NCI-H1092 treated with DMSO at 0.1 percent for 48 hours (cell line): ENCODE measurements around the gene LIMS2.

Experiments
- DNase-seq: peaks from one replicate; lab custom pipeline; 2025; lab: John Stamatoyannopoulos, UW

LIMS2 gene

GRCh38 chr2:127675331-127676261, at the start of gene LIMS2:
Gene LIMS2, minus strand, starts transcription at chr2:127675530. Its CDS starts 506 bp downstream, at chr2:127675024.
- peak; percentile 5 for DNase-seq

GRCh38 chr2:127722807-127723206, 47.5 kb upstream of the LIMS2 start:
- no peak for DNase-seq

- DNase-seq: no peak
Observed at GRCh38 chr2:127721978-127722355, 46.6 kb upstream of the LIMS2 start.

GRCh38 chr2:127721311-127721977, 46.1 kb upstream of the LIMS2 start:
- DNase-seq: no peak

GRCh38 chr2:127719301-127720218, 44.2 kb upstream of the LIMS2 start:
- DNase-seq: no peak

- no peak for DNase-seq
Observed at GRCh38 chr2:127718271-127718670, 42.9 kb upstream of the LIMS2 start.

GRCh38 chr2:127715778-127716449, 40.6 kb upstream of the LIMS2 start:
- no peak for DNase-seq

- no peak for DNase-seq
Observed at GRCh38 chr2:127713562-127713961, 38.2 kb upstream of the LIMS2 start.

GRCh38 chr2:127712999-127713398, 37.7 kb upstream of the LIMS2 start:
- no peak for DNase-seq

- no peak for DNase-seq
Observed at GRCh38 chr2:127709336-127709735, 34.0 kb upstream of the LIMS2 start.

- DNase-seq: no peak
Observed at GRCh38 chr2:127707890-127708648, 32.7 kb upstream of the LIMS2 start.

GRCh38 chr2:127706215-127706990, 31.1 kb upstream of the LIMS2 start:
- no peak for DNase-seq

GRCh38 chr2:127705391-127706065, 30.2 kb upstream of the LIMS2 start:
- DNase-seq: no peak

GRCh38 chr2:127704641-127705390, 29.5 kb upstream of the LIMS2 start:
- DNase-seq: no peak

- no peak for DNase-seq
Observed at GRCh38 chr2:127703282-127703681, 28.0 kb upstream of the LIMS2 start.

GRCh38 chr2:127702395-127703009, 27.2 kb upstream of the LIMS2 start:
- DNase-seq: no peak

- peak; percentile 57 for DNase-seq
Observed at GRCh38 chr2:127701651-127702394, 26.5 kb upstream of the LIMS2 start.
